ENCODE results near the gene CHPF2. TPM values are rescaled to one million over a fixed set of nuclear protein-coding genes. Genes with fewer than 3 reads are reported as not detected.

The CHPF2 gene
- total RNA-seq, 4 donors from 2014 or later: 22.3 to 44.9 (median 34.0) TPM

GRCh38 chr7:151211155-151211772, 21.0 kb upstream of the CHPF2 start:
- ATAC-seq (ENCODE audit: low FRiP score): no peak
- no peak for DNase-seq (ENCODE audit: low spot score)
- TF ChIP-seq, protein P1, sequence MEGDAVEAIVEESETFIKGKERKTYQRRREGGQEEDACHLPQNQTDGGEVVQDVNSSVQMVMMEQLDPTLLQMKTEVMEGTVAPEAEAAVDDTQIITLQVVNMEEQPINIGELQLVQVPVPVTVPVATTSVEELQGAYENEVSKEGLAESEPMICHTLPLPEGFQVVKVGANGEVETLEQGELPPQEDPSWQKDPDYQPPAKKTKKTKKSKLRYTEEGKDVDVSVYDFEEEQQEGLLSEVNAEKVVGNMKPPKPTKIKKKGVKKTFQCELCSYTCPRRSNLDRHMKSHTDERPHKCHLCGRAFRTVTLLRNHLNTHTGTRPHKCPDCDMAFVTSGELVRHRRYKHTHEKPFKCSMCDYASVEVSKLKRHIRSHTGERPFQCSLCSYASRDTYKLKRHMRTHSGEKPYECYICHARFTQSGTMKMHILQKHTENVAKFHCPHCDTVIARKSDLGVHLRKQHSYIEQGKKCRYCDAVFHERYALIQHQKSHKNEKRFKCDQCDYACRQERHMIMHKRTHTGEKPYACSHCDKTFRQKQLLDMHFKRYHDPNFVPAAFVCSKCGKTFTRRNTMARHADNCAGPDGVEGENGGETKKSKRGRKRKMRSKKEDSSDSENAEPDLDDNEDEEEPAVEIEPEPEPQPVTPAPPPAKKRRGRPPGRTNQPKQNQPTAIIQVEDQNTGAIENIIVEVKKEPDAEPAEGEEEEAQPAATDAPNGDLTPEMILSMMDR (IDR thresholded peaks at IDR 0.05): no peak

DNA sequence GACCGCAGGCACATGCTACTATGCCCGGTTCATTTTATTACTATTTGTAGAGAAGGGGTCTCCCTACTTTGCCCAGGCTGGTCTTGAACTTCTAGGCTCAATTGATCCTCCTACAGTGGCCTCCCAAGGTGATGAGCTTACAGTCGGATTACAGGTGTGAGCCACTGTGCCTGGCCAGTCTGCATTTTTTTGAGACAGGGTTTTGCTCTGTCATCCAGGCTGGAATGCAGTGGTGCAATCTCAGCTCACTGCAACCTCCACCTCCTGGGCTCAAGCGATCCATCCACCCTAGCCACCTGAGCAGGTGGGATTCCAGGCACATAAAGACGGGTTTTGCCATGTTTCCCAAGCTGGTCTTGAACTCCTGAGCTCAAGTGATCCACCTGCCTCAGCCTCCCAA, 19.7 kb upstream of the CHPF2 start:
- DNase-seq (ENCODE audit: low spot score): no peak
- TF ChIP-seq, protein P1 (IDR thresholded peaks at IDR 0.05): no peak
- no peak for ATAC-seq (ENCODE audit: low FRiP score)

- DNase-seq (ENCODE audit: low spot score) (no peak), ATAC-seq (ENCODE audit: low FRiP score) (no peak)
- TF ChIP-seq, protein P1 (IDR thresholded peaks at IDR 0.05): no peak
Observed at GRCh38 chr7:151213826-151214225, 18.5 kb upstream of the CHPF2 start.

GRCh38 chr7:151215396-151215795, 16.9 kb upstream of the CHPF2 start:
- TF ChIP-seq, protein P1 (IDR thresholded peaks at IDR 0.05): no peak

DNA sequence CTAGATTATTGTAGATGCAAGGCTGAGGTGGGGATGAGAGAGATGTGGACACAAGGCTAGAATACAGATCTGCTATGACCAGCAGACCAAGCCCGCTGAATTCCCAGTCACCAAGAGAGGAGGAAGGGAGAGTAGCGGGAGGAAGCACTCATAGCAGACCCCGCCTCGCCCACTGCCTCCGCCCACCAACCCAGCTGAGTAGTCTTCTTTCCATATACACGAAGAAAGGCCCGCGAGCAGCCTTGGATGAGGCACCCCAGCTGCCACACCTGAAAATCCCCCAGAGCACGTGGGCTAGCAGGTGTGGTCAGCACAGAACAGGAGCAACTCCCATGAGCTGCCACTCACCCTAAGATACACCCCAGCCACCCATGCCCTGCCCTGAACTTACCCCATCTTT, 14.1 kb upstream of the CHPF2 start:
- DNase-seq (ENCODE audit: low spot score): no peak
- TF ChIP-seq, protein P1 (IDR thresholded peaks at IDR 0.05): no peak
- no peak for ATAC-seq (ENCODE audit: low FRiP score)

More at GRCh38 chr7:151215396-151215795, 16.9 kb upstream of the CHPF2 start:
- ATAC-seq (ENCODE audit: low FRiP score): no peak
- no peak for DNase-seq (ENCODE audit: low spot score)

DNA sequence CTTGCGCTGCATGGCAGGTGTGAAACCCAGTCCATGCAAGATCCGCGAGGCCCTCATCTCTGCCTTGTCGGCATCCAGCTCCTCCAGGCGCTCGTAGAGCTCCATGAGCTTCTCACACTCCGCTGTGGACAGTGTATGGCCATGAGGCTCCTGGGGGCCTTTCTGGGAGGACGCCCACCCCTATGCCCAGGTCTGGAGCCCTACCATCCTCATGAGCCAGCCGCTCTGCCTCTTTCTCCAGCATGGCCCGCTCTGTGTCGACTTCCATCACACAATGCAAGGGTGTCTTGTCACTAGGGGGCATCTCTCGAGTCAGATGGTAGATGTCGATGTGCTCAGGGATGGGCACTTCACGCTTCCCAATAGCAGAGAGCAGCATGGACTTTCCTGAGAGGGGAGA, 8.6 kb upstream of the CHPF2 start:
- DNase-seq (ENCODE audit: low spot score): no peak
- ATAC-seq (ENCODE audit: low FRiP score): no peak
- TF ChIP-seq, protein P1 (IDR thresholded peaks at IDR 0.05): no peak

DNA sequence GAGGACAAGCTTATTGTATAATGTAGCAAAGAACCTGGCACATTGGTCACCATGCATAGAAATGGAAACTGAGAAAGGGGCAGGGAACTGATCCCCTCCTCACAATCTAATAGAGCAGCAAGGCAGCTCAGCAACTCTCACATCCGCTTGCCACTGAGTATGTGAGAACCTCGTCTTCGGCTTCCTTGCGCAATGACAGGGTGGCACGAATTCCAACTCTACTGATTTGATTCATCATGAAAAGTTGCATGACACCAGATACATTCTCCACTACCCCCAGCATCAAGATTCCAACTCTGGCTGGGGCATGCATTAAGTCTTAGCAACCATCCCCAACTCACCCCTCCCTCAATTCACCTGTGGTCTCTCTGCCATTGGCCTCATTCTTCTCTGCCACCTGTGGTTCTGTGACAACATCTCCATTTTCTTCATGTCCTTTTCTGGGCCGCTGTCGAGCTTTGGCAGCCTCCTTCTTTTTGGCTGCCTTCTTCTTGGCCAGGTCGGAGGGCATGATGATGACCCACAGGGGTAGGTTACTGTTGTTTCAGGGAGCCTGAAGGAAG, 6.3 kb upstream of the CHPF2 start:
- ATAC-seq (ENCODE audit: low FRiP score) (no peak), DNase-seq (ENCODE audit: low spot score) (no peak)
- TF ChIP-seq, protein P1 (IDR thresholded peaks at IDR 0.05): no peak
